ENCODE results near the gene SLC8B1.

GRCh38 chr12:113318046-113318656, 16.8 kb downstream of the SLC8B1 start:
- TF ChIP-seq CTCF (IDR thresholded peaks at IDR 0.05) (no peak), POLR2A (IDR thresholded peaks at IDR 0.05) (no peak)

Measured in right lobe of liver (tissue), 4 donors.